VCaP (cell line): ENCODE measurements around the gene TMEM80.

ENCODE experiments used
- H3K27ac ChIP-seq: fragments of 450-650 bp; 2 replicates; pipeline ENCODE4 v1.5.1; 2017
- TF ChIP-seq, protein P1 (sequence below): fragments of 450-650 bp; conservative IDR thresholded peaks from 2 replicates; pipeline ENCODE4 v1.5.1; 2017; ENCODE audit warnings: mild to moderate bottlenecking, moderate library complexity

The TMEM80 gene

DNA sequence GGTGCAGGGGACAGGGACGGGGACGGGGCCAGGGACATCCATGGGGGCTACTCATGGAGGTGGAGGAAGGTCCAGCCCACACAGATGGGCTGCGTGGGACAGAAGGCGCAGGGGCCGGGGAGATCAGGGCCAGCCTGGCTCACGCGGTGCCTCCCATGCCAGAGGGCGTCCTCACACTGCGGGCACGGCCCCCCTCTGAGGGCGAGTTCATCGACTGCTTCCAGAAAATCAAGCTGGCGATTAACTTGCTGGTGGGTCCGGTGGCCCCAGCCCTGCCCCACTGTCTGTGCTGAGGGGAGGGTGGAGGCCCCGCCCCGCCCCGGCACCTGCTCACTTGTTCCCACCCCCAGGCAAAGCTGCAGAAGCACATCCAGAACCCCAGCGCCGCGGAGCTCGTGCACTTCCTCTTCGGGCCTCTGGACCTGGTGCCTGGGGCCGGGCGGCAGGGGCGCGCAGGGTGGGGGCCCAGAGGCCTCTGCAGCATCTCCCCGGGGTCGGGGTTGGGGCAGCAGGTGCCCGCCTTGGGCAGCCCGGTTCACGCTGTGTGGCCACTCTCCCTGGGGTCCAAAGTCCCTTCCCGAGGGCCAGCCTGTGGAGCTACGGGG is 26.2 kb downstream of the TMEM80 start:
- TF ChIP-seq, protein P1, sequence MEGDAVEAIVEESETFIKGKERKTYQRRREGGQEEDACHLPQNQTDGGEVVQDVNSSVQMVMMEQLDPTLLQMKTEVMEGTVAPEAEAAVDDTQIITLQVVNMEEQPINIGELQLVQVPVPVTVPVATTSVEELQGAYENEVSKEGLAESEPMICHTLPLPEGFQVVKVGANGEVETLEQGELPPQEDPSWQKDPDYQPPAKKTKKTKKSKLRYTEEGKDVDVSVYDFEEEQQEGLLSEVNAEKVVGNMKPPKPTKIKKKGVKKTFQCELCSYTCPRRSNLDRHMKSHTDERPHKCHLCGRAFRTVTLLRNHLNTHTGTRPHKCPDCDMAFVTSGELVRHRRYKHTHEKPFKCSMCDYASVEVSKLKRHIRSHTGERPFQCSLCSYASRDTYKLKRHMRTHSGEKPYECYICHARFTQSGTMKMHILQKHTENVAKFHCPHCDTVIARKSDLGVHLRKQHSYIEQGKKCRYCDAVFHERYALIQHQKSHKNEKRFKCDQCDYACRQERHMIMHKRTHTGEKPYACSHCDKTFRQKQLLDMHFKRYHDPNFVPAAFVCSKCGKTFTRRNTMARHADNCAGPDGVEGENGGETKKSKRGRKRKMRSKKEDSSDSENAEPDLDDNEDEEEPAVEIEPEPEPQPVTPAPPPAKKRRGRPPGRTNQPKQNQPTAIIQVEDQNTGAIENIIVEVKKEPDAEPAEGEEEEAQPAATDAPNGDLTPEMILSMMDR = no peak
- no peak overlapping the region for H3K27ac ChIP-seq

DNA sequence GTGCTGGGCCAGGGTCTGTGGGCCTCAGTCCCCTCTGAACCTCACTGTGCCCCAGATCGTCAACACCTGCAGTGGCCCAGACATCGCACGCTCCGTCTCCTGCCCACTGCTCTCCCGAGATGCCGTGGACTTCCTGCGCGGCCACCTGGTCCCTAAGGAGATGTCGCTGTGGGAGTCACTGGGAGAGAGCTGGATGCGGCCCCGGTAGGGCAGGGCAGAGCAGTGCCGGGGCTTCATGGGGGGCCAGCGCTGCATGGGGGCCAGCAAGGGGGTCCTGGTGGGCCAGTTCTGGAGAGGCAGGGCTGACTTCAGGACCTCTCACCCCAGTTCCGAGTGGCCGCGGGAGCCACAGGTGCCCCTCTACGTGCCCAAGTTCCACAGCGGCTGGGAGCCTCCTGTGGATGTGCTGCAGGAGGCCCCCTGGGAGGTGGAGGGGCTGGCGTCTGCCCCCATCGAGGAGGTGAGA is 26.8 kb downstream of the TMEM80 start:
- TF ChIP-seq, protein P1 = no peak
- no peak overlapping the region for H3K27ac ChIP-seq

DNA sequence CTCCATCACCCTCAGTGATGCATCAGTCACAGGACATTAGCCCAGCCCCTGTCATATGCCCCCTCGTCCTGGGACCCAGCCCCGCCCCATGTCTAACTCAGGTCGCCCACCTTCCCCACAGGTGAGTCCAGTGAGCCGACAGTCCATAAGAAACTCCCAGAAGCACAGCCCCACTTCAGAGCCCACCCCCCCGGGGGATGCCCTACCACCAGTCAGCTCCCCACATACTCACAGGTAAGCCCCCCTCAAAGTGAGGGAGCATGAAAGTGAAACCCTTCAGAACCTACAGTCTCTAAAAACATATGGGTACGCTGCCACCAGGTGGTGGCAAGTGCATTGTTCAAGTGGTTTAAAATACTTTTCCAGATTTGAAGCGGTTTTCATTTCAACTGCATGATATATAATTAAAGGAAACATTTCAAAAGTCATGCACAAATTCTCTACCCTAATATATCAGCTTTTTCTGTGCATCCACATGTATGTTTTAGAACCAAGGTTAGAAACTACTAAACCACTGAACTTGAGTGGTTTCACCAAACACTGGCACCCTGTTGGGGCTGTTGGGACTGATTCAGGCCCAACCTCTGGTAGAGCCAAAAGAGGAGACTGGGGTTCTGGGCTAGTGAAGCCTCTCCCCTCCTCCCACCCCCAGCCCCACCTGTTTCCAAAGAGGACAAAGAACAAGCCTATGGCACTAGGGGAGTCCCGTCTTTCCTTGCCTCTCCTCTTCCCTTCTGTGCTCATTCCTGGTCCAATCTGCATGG is 27.7 kb downstream of the TMEM80 start:
- TF ChIP-seq, protein P1 = peak; percentile 72
- no peak overlapping the region for H3K27ac ChIP-seq

DNA sequence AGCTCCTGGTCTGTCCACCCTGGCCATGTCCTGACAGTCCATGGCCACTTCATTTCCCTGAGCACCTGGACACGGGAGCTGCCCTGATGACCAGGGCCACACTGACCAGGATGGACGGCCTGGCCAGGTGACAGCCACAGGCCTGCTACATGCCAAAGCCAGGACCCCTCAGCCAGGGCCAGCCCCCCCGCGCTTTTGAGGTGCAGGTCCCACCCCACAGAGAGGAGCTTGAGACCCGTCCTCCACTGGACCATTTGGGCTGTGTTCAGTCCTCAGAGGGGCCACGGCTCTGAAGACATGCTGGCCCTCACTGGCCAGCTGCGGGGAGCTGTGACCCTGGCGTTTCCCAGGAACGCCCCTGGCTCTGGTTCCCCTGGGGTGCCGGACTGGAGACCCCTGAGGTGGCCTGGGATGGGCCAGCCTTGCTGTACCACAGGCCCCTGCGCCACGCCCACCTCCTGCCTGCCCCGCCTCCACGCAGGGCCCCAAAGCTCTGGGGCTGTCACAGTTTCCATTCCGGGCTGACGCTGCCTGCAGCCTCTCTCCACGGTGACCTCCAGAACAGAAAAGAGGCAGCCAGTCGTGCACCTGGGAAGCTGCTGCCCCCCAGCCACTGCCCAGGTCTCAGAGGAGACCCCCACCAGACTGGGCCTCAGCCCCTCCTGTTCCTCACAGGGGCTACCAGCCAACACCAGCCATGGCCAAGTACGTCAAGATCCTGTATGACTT is 28.6 kb downstream of the TMEM80 start:
- no peak overlapping the region for H3K27ac ChIP-seq
- TF ChIP-seq, protein P1 = no peak

DNA sequence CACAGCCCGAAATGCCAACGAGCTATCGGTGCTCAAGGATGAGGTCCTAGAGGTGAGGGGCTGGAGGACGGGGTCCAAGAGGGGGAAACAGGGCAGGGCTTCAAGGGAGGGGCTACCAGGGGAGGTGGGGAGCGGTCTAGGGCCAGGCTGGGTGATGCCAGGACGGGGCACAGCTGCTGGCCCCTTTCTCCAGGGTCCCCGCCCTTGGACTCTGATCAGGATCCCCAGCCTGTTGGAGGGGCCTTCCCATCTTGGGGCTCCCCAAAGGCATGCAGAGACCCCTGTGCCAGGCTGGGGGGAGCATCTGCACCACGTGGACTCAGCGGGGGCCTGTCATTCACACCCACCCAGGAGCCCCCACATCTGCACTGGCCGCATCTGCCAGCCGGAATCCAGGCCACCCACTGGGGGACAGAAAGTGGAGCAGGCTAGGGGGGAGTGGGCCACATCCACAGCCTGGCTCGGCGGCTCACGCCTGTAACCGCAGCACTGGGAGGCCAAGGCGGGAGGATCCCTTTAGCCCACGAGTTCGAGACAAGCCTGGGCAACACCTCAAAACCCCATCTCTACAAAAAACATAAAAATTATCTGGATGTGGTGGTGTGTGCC is 29.3 kb downstream of the TMEM80 start:
- peak overlapping the region; percentile 94 for H3K27ac ChIP-seq
- TF ChIP-seq, protein P1 = no peak

DNA sequence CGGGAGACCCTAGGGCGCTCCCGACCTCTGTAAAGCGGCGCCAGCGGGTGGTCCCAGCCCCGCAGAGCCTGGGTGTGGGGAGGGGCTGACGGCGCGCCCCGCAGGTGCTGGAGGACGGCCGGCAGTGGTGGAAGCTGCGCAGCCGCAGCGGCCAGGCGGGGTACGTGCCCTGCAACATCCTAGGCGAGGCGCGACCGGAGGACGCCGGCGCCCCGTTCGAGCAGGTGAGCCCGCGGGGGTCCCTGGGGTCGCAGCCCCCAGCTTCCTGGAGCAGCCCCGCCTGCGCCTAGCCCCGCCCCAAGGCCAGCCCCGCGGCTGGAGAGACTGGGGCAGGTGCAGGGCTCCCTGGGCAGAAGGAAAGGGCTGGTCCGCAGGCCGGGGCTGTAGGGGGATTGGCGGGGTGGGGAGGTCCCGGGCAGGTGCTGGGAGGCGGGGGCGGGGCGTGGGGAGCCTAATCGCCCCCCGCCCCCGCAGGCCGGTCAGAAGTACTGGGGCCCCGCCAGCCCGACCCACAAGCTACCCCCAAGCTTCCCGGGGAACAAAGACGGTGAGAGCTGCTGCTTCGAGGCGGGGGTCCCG is 30.1 kb downstream of the TMEM80 start:
- TF ChIP-seq, protein P1 = no peak
- peak overlapping the region; percentile 94 for H3K27ac ChIP-seq
